SK-N-SH treated with all-trans-retinoic acid at 6 μM for 48 hours (cell line): ENCODE results near the gene VCX3B.

ENCODE experiments used
- ATAC-seq: fragments of 200-7000 bp; cut with Tn5 transposase; 3 replicates; pipeline ENCODE4 v1.9.1; 2020; ENCODE audit warnings: mild to moderate bottlenecking, moderate library complexity
- CSDC2 ChIP-seq: fragments of 250-450 bp; sonication (Bioruptor Pico); IDR thresholded peaks from 2 replicates; pipeline ENCODE4 v1.5.0; 2020; ENCODE audit warnings: mild to moderate bottlenecking, moderate library complexity
- ESRRG ChIP-seq: fragments of 250-450 bp; sonication (Bioruptor Pico); IDR thresholded peaks from 2 replicates; pipeline ENCODE4 v1.6.1; 2021; ENCODE audit warnings: mild to moderate bottlenecking
- GLIS3 ChIP-seq: fragments of 250-450 bp; sonication (Bioruptor Pico); IDR thresholded peaks from 2 replicates; pipeline ENCODE4 v1.5.0; 2020; ENCODE audit warnings: mild to moderate bottlenecking, moderate library complexity
- ISL1 ChIP-seq: fragments of 250-450 bp; sonication (Bioruptor Pico); IDR thresholded peaks from 2 replicates; pipeline ENCODE4 v2.1.2; 2022; ENCODE audit warnings: mild to moderate bottlenecking, moderate library complexity
- OSR1 ChIP-seq: fragments of 250-450 bp; sonication (Bioruptor Pico); IDR thresholded peaks from 2 replicates; pipeline ENCODE4 v1.8.0; 2022; ENCODE audit warnings: moderate library complexity, mild to moderate bottlenecking, inconsistent platforms
- POU6F1 ChIP-seq: fragments of 250-450 bp; sonication (Bioruptor Pico); IDR thresholded peaks from 2 replicates; pipeline ENCODE4 v1.8.0; 2021; ENCODE audit warnings: low read depth, mild to moderate bottlenecking, moderate library complexity, borderline replicate concordance
- PPARA ChIP-seq: fragments of 250-450 bp; sonication (Bioruptor Pico); IDR thresholded peaks from 2 replicates; pipeline ENCODE4 v1.5.0; 2020; ENCODE audit warnings: mild to moderate bottlenecking, borderline replicate concordance
- RARB ChIP-seq: fragments of 250-450 bp; sonication (Bioruptor Pico); IDR thresholded peaks from 2 replicates; pipeline ENCODE4 v1.8.0; 2021; ENCODE audit warnings: mild to moderate bottlenecking, moderate library complexity
- SNAI2 ChIP-seq: fragments of 250-450 bp; sonication (Bioruptor Pico); IDR thresholded peaks from 2 replicates; pipeline ENCODE4 v1.5.0; 2020; ENCODE audit warnings: mild to moderate bottlenecking, moderate library complexity
- TCF4 ChIP-seq: fragments of 250-450 bp; sonication (Bioruptor Pico); IDR thresholded peaks from 2 replicates; pipeline ENCODE4 v1.8.0; 2021; ENCODE audit warnings: mild to moderate bottlenecking, moderate library complexity, borderline replicate concordance
- TOX ChIP-seq: fragments of 250-450 bp; sonication (Bioruptor Pico); IDR thresholded peaks from 2 replicates; pipeline ENCODE4 v1.8.0; 2021; ENCODE audit warnings: mild to moderate bottlenecking, moderate library complexity, borderline replicate concordance
- TSHZ2 ChIP-seq: fragments of 250-450 bp; sonication (Bioruptor Pico); IDR thresholded peaks from 2 replicates; pipeline ENCODE4 v1.5.0; 2020; ENCODE audit warnings: mild to moderate bottlenecking, moderate library complexity
- ZC3H10 ChIP-seq: fragments of 250-450 bp; sonication (Bioruptor Pico); IDR thresholded peaks from 2 replicates; pipeline ENCODE4 v1.5.1; 2021; ENCODE audit warnings: mild to moderate bottlenecking, moderate library complexity
- ZFP30 ChIP-seq: fragments of 450-650 bp; formaldehyde crosslinking; IDR thresholded peaks from 2 replicates; pipeline ENCODE4 v1.5.0; 2022; ENCODE audit warnings: mild to moderate bottlenecking, moderate library complexity
- ZNF565 ChIP-seq: fragments of 450-650 bp; formaldehyde crosslinking; conservative IDR thresholded peaks from 2 replicates; pipeline ENCODE4 v1.5.0; 2020; ENCODE audit warnings: low read depth, mild to moderate bottlenecking, moderate library complexity
- ZNF70 ChIP-seq: fragments of 450-650 bp; formaldehyde crosslinking; IDR thresholded peaks from 2 replicates; pipeline ENCODE4 v1.5.0; 2020; ENCODE audit warnings: mild to moderate bottlenecking, moderate library complexity
- ZNF8 ChIP-seq: fragments of 450-650 bp; formaldehyde crosslinking; IDR thresholded peaks from 2 replicates; pipeline ENCODE4 v1.5.0; 2020; ENCODE audit warnings: mild to moderate bottlenecking, moderate library complexity
- TF ChIP-seq, protein P1 (sequence below): fragments of 250-450 bp; sonication (Bioruptor Pico); IDR thresholded peaks from 2 replicates; pipeline ENCODE4 v1.5.1; 2020; ENCODE audit warnings: low read depth, mild to moderate bottlenecking, moderate library complexity
- TF ChIP-seq, protein P2 (sequence below): fragments of 250-450 bp; sonication (Bioruptor Pico); IDR thresholded peaks from 2 replicates; pipeline ENCODE4 v1.8.0; 2020; ENCODE audit warnings: mild to moderate bottlenecking, moderate library complexity, borderline replicate concordance

Gene VCX3B

DNA sequence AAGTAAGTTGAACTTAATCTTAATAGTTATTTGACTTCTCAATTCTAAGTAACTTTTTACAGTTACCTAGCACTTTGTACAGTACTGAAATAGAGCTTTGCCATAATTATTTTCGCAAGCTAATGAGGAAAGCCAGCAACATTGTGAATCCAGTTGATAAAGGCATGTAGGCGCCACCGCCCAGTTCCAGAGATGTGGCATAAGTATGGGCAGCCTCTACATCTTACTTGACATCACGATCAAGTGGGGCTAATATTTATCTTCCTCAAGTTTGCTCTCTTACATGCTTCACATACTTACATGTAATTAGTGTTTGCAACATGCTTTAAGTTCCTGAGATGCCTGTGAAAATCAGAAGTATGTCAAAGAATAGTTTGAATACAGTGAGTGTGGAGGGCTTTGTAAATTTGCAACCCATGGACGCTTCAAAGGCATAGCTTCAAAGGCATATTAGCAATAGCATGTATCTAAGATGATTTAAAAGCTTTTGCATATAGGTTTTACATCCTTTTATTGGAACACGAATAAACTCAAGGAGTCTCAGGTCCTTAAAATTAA, 34.9 kb upstream of the VCX3B start:
- TF ChIP-seq, protein P1, sequence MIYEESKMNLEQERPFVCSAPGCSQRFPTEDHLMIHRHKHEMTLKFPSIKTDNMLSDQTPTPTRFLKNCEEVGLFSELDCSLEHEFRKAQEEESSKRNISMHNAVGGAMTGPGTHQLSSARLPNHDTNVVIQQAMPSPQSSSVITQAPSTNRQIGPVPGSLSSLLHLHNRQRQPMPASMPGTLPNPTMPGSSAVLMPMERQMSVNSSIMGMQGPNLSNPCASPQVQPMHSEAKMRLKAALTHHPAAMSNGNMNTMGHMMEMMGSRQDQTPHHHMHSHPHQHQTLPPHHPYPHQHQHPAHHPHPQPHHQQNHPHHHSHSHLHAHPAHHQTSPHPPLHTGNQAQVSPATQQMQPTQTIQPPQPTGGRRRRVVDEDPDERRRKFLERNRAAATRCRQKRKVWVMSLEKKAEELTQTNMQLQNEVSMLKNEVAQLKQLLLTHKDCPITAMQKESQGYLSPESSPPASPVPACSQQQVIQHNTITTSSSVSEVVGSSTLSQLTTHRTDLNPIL (CRISPR knock-in tag): no peak
- TF ChIP-seq ZC3H10 (no peak), ZNF8 (CRISPR knock-in tag) (no peak), ISL1 (CRISPR knock-in tag) (no peak), ESRRG (no peak), ZNF565 (CRISPR knock-in tag) (no peak), POU6F1 (CRISPR knock-in tag) (no peak), GLIS3 (no peak), PPARA (CRISPR knock-in tag) (no peak)
- TF ChIP-seq, protein P2, sequence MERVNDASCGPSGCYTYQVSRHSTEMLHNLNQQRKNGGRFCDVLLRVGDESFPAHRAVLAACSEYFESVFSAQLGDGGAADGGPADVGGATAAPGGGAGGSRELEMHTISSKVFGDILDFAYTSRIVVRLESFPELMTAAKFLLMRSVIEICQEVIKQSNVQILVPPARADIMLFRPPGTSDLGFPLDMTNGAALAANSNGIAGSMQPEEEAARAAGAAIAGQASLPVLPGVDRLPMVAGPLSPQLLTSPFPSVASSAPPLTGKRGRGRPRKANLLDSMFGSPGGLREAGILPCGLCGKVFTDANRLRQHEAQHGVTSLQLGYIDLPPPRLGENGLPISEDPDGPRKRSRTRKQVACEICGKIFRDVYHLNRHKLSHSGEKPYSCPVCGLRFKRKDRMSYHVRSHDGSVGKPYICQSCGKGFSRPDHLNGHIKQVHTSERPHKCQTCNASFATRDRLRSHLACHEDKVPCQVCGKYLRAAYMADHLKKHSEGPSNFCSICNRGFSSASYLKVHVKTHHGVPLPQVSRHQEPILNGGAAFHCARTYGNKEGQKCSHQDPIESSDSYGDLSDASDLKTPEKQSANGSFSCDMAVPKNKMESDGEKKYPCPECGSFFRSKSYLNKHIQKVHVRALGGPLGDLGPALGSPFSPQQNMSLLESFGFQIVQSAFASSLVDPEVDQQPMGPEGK (CRISPR knock-in tag): no peak
- no peak for ATAC-seq

DNA sequence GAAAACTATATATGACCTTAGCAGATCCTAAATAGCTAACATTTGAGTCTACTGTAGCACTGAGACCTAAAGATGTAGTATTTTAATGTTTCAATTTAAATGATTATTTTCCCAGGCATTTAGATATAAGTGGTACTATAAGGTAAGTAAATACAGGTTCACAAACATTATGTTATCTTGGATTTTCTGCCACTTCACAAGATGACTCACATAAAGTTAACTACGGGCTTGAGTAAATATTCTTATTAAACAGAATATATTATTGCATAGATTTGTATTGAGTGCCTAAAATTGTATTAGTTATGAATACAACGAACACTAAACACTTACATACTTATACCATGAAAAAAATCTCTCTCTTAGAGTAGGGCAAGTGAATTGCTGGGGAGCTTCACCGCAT, 34.2 kb upstream of the VCX3B start:
- TF ChIP-seq CSDC2 (CRISPR knock-in tag) (no peak), TOX (CRISPR knock-in tag) (no peak), ZC3H10 (no peak), ESRRG (no peak), ZFP30 (no peak), ZNF565 (CRISPR knock-in tag) (no peak), POU6F1 (CRISPR knock-in tag) (no peak), TSHZ2 (no peak), GLIS3 (no peak), TCF4 (CRISPR knock-in tag) (no peak), ZNF70 (no peak), RARB (CRISPR knock-in tag) (no peak), OSR1 (no peak), SNAI2 (CRISPR knock-in tag) (no peak), ISL1 (CRISPR knock-in tag) (no peak), PPARA (CRISPR knock-in tag) (no peak)
- TF ChIP-seq, protein P2 (CRISPR knock-in tag): no peak

DNA sequence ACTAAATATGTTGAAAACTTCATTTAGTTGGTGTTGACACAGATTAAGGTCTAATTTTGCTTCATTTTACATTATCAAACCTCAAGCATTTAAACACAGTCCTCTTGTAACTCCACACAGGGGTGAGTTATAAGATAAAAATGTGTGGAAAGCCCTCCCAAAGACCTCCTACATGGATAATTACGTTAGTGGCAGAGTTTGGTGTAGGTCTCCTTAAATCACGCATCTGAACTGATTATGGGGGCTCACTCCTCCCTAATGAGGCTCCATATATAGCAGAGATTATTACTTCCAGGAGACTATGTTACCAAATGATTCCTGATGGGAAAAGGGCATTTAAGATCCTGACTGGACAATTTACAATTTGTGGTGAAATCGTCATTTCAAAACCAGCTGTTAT, 32.2 kb upstream of the VCX3B start:
- no peak for ATAC-seq

More for the DNA sequence above, 34.2 kb upstream of the VCX3B start:
- no peak for ATAC-seq

More for the DNA sequence above, 32.2 kb upstream of the VCX3B start:
- no peak for TF ChIP-seq ISL1 (CRISPR knock-in tag)
- TF ChIP-seq TOX (CRISPR knock-in tag): no peak
- TF ChIP-seq ESRRG: no peak
- no peak for TF ChIP-seq ZNF8 (CRISPR knock-in tag)
- TF ChIP-seq SNAI2 (CRISPR knock-in tag): no peak
- TF ChIP-seq, all 23 proteins: peak for 0
